SH-SY5Y (cell line): ENCODE data around the gene GUK1.

Experiments used
- GATA2 ChIP-seq: IDR thresholded peaks from 2 replicates; pipeline ENCODE4 v1.6.1; 2011; ENCODE audit warnings: mild to moderate bottlenecking, low read depth, low read length
- GATA3 ChIP-seq: IDR thresholded peaks from 2 replicates; pipeline ENCODE4 v1.6.1; 2011; ENCODE audit warnings: low read depth, mild to moderate bottlenecking, low read length, moderate library complexity

DNA sequence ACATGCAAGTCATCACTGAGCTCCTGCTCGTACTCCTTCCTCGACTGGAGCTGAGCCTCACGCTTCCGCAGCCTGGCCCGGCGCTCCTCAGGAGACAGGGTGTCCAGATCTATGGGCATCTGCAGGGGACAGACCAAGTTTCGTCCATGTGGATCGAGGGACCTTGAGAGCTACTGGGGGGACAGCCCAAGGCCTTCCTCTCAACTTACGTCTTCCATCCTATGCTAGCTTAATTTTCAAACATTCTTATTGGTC, 33.4 kb upstream of the GUK1 start:
- TF ChIP-seq GATA2 (no peak), GATA3 (no peak)
